Uterus (tissue), 2 donors: ENCODE results near the gene USP44.

Experiments
- CTCF ChIP-seq, 4 experiments: fragments of 200-600 bp in 2 of 4; fragments of 450-650 bp in 2 of 4; sonication (generic) in 2 of 4; IDR thresholded peaks; one replicate each; pipeline ENCODE4 v1.5.1; 2016 to 2019; ENCODE audit warnings: antibody characterized with exemption in 4 of 4, mild to moderate bottlenecking in 2 of 4, moderate library complexity in 1 of 4
- POLR2A ChIP-seq, 2 donors: fragments of 450-650 bp; IDR thresholded peaks; one replicate each; pipeline ENCODE4 v1.6.1; 2016; ENCODE audit warnings: antibody characterized with exemption in 2 of 2, mild to moderate bottlenecking in 1 of 2, moderate library complexity in 1 of 2

DNA sequence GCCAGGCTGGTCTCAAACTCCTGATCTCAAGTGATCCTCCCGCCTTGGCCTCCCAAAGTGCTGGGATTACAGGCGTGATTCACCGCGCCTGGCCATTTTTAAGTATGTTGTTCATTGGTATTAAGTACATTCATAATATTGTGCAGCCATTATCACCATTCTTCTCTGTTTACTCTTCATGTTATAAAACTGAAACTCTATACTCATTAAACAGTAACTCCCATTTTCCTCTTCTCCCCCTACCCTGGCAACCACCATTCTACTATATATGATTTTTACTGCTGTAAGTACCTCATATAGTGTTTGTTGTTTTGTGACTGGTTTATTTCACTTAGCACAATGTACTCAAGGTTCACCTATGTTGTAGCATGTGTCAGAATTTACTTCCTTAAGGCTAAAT lies 54.2 kb downstream of the USP44 start:
- no peak for TF ChIP-seq POLR2A (IDR thresholded peaks at IDR 0.05)
- no peak for TF ChIP-seq CTCF (IDR thresholded peaks at IDR 0.05)
